GM23338 (cell line): Measurements from ENCODE around the gene P2RX7.

Experiments used
- CTCF ChIP-seq, 2 experiments: fragments of 200-600 bp in 1 of 2; sonication (generic) in 1 of 2; conservative IDR thresholded peaks; 2 replicates each; pipeline versions ENCODE4 v1.5.1 to v1.6.1; 2016 to 2017; ENCODE audit warnings: antibody characterized with exemption in 2 of 2, low read depth in 2 of 2, mild to moderate bottlenecking in 2 of 2, moderate library complexity in 1 of 2
- EZH2 ChIP-seq: fragments of 200-600 bp; sonication (generic); IDR thresholded peaks from one replicate; pipeline ENCODE4 v1.8.0; 2017; ENCODE audit warnings: antibody characterized with exemption, mild to moderate bottlenecking, low read depth; ENCODE audit not compliant: unreplicated experiment
- EZH2phosphoT487 ChIP-seq: fragments of 200-600 bp; sonication (generic); IDR thresholded peaks from one replicate; pipeline ENCODE4 v1.8.1; 2018; ENCODE audit warnings: antibody characterized with exemption; ENCODE audit not compliant: unreplicated experiment
- POLR2AphosphoS5 ChIP-seq: IDR thresholded peaks from 2 replicates; pipeline ENCODE4 v1.6.1; 2016; ENCODE audit warnings: antibody characterized with exemption, low read depth

DNA sequence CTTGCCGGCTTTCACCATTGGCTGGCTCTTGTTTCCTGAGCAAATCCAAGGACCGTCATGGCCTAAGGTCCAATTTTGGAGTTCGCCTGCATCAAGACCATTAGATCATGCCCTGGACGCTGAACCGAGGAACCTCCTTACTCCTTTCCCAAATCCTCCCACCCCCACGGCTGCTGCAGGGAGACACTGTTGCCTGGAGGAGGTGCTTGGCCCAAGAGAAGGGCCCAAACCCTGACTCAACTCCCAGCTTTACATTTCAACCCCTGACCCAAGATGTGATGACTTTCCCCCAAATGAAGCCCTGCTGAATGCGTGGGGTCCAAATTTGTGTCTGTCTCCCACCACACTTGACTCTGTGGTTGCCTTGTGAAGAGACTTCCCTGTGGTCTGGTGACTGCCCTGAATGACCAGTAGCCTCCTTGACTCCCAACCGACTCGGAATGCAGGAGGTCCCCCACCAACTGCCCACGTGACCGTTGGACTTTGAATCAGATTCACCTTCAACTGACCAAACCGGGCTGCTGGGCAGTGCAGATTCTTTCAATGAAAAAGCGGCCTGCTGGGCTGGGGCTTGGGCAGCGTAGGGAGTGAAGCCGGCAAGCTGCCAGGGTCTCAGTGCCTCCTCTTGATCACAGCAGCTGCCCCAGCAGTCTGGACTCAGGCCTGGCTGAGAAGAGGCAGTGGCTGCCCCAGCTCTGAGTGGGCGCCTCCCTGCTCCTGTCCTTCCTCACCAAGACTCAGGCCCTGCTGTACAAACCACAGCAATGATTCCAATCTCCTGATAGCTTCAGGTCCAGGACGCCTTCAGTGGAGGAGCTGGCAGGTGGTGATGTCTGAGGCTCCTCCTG is 46.9 kb upstream of the P2RX7 start:
- TF ChIP-seq EZH2 = no peak
- TF ChIP-seq CTCF (conservative IDR thresholded peaks at IDR 0.05; ENCODE audit: low read depth in 2 of 2) = no peak
- TF ChIP-seq POLR2AphosphoS5 = no peak
- no peak for TF ChIP-seq EZH2phosphoT487
